NB4 (cell line): ENCODE data around the gene SMOC2.

Experiments
- MYC ChIP-seq: IDR thresholded peaks from 2 replicates; pipeline ENCODE4 v1.6.1; 2011; ENCODE audit warnings: low read depth, low read length
- POLR2A ChIP-seq: IDR thresholded peaks from 2 replicates; pipeline ENCODE4 v1.6.1; 2011; ENCODE audit warnings: mild to moderate bottlenecking; ENCODE audit not compliant: insufficient read length; ENCODE audit errors: extremely low read depth
- TF ChIP-seq, protein P1 (sequence below): IDR thresholded peaks from one replicate; pipeline ENCODE4 v1.5.1; 2012; ENCODE audit warnings: low read depth, low read length

DNA sequence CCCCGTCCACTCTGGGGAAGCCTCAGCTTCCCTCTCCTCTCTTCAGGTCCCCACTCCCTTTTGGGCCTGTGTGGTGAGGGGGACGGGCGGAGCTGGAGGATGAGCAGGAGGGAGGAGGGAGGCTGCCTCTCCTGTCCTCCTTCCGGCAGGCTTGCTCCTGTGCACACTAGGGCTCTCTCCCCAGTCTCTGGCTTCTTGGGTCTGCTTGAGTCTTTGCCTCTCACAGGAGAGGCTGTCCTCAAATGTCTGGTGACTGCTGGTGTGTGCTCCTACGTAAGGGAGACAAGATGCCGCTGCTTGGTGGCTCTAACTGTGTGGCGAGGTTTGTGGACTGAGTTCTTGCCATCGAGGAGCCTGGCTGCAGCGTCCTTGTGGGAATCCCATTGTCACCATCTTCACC lies 8.8 kb upstream of the SMOC2 start:
- TF ChIP-seq POLR2A (no peak), MYC (no peak)
- TF ChIP-seq, protein P1, sequence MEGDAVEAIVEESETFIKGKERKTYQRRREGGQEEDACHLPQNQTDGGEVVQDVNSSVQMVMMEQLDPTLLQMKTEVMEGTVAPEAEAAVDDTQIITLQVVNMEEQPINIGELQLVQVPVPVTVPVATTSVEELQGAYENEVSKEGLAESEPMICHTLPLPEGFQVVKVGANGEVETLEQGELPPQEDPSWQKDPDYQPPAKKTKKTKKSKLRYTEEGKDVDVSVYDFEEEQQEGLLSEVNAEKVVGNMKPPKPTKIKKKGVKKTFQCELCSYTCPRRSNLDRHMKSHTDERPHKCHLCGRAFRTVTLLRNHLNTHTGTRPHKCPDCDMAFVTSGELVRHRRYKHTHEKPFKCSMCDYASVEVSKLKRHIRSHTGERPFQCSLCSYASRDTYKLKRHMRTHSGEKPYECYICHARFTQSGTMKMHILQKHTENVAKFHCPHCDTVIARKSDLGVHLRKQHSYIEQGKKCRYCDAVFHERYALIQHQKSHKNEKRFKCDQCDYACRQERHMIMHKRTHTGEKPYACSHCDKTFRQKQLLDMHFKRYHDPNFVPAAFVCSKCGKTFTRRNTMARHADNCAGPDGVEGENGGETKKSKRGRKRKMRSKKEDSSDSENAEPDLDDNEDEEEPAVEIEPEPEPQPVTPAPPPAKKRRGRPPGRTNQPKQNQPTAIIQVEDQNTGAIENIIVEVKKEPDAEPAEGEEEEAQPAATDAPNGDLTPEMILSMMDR = no peak
